Measurements from ENCODE around the gene NELL2.

Gene NELL2

DNA sequence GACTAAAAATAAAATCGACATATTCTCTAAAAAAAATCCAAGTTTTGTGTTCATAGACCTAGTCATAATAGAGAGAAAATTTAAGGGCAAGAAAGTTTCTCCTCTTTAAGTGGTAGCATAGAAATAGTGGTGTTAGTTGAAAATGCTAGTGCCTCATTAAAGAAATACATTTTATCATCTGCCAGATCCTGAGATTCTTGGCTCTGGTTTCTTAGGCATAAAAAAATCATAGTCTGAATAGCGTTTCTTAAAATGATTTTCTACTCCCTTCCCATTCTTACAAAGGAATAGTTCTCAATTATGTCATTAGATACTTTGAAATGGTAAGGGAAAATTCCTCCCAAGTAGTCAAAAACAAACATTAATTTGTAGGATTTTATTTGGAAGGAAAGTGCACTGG is 212.8 kb downstream of the NELL2 start:
- Histone ChIP-seq H3K4me3 (ENCODE audit: low read length in 2 of 2) (no peak overlapping the region), H3K9me3 (ENCODE audit: control insufficient read depth in 2 of 2, low read length in 2 of 2) (no peaks in the 10 kb centered on the region), H3K27me3 (ENCODE audit: control insufficient read depth in 1 of 2, insufficient read depth in 2 of 2, low read length in 2 of 2) (no peaks in the 10 kb centered on the region), H3K4me1 (ENCODE audit: control insufficient read depth, insufficient read depth, low read length) (no peaks in the 10 kb centered on the region), H3K36me3 (ENCODE audit: control insufficient read depth in 2 of 2, insufficient read depth in 2 of 2, low read length in 2 of 2) (no peaks in the 10 kb centered on the region), H3K9ac (ENCODE audit: low read length in 2 of 2) (no peak overlapping the region), H3K27ac (ENCODE audit: low read length) (no peak overlapping the region)

DNA sequence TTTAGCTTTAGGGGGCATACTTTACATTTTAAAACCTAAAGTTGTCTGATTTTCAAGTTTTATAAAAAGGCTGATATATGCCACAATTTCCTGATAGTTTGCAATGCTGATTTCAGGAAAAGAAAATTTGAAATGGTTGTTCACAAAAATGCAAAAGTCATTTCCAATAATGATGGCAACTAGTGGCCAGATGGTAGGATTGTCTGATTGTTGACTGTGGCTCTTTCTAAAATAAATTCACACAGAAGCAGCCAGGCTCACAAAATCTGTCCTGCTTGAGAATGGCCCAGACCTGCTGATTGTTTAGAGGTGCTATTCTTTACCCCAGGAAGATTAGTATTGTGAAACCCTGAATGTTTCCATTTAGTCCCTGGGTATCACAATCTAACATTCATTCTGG is 220.3 kb downstream of the NELL2 start:
- Histone ChIP-seq H3K9ac (ENCODE audit: low read length in 2 of 2) (no peak overlapping the region), H3K36me3 (ENCODE audit: control insufficient read depth in 2 of 2, insufficient read depth in 2 of 2, low read length in 2 of 2) (no peaks in the 10 kb centered on the region), H3K4me3 (ENCODE audit: low read length in 2 of 2) (no peak overlapping the region), H3K27me3 (ENCODE audit: control insufficient read depth in 1 of 2, insufficient read depth in 2 of 2, low read length in 2 of 2) (no peaks in the 10 kb centered on the region), H3K9me3 (ENCODE audit: control insufficient read depth in 2 of 2, low read length in 2 of 2) (no peaks in the 10 kb centered on the region), H3K4me1 (ENCODE audit: control insufficient read depth, insufficient read depth, low read length) (no peaks in the 10 kb centered on the region), H3K27ac (ENCODE audit: low read length) (no peak overlapping the region)

DNA sequence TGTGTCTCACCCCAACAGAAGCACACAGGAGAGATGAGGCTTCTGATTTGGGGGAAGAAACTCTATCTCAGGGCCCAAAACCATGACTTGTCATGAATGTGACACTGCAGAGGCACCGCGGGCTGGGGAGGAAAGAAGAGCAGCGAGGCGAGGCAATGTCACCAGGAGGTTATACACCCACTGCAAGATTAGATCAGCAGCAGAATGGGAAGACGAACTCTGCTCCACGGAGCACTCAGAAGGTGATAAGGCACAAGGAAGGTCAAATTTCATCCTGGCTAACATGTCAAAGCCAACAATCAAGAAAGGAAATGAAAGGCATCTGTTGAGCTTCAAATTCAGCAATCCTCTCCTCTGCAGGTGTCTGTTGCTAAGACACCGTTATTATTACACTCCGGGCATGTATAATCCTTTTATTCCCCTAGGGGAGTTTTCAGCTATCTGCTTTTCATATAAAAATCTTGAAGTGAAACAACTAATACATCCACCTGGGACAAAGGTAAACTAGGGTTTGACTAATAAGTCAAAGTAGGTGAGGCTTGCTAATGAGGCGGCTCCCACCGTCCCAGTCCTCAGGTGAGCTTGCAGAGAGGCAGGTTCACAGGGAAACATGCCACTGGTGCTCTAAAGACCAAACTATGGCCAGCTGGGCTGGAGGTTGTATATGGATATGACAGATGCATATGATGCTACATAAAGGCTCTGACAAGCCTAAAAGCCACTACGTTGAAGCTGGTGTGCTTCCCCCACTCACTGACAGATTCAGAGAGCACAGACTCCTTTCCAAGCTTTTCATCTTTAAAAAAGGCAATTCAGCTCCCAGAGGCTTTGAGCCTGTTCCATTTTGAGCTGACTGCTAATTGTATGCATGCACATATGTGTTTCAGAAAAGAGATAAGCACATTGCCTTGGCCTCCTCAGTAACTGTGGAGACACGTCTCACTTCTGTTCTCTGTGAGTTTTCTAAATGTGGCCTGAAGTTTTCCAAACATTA is 221.2 kb downstream of the NELL2 start:
- Histone ChIP-seq H3K9me3 (ENCODE audit: control insufficient read depth in 2 of 2, low read length in 2 of 2) (no peaks in the 10 kb centered on the region), H3K9ac (ENCODE audit: low read length in 2 of 2) (no peak overlapping the region)

DNA sequence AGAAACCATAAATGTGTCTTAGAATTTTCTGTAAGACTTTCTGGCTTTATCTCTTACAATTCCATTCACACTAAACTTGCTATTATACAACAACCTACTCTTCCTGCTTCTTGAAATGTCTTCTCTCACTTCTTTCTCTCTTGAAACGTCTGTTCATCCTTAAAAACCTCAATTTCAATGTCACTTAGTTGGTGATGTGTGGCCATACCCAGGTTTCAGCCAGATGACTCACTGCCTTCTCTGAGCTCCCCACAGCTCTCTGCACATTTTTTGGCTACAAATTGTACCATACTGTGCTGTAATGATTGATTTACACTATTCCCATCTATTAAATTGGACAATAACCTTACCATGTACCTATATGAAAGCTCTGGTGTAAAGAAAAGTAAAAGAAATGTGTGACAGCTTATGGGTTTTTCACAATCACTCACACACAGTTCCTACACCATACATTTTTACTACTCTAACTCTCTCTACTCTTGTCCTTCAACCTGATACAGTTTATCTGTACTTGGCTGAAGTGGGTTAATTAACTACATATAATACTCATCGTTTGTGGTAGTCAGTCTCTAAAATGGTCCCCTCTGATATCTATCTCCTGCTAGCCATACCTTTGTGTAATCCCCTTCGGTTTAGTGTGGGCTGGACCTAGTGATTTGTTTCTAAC is 222.1 kb downstream of the NELL2 start:
- Histone ChIP-seq H3K9me3 (ENCODE audit: control insufficient read depth in 2 of 2, low read length in 2 of 2) (no peaks in the 10 kb centered on the region), H3K4me1 (ENCODE audit: control insufficient read depth, insufficient read depth, low read length) (no peaks in the 10 kb centered on the region), H3K27me3 (ENCODE audit: control insufficient read depth in 1 of 2, insufficient read depth in 2 of 2, low read length in 2 of 2) (no peaks in the 10 kb centered on the region), H3K27ac (ENCODE audit: low read length) (no peak overlapping the region), H3K36me3 (ENCODE audit: control insufficient read depth in 2 of 2, insufficient read depth in 2 of 2, low read length in 2 of 2) (no peaks in the 10 kb centered on the region), H3K9ac (ENCODE audit: low read length in 2 of 2) (no peak overlapping the region), H3K4me3 (ENCODE audit: low read length in 2 of 2) (no peak overlapping the region)

More for the DNA sequence above, 221.2 kb downstream of the NELL2 start:
- Histone ChIP-seq H3K4me3 (ENCODE audit: low read length in 2 of 2) (no peak overlapping the region), H3K27ac (ENCODE audit: low read length) (no peak overlapping the region), H3K27me3 (ENCODE audit: control insufficient read depth in 1 of 2, insufficient read depth in 2 of 2, low read length in 2 of 2) (no peaks in the 10 kb centered on the region), H3K4me1 (ENCODE audit: control insufficient read depth, insufficient read depth, low read length) (no peaks in the 10 kb centered on the region), H3K36me3 (ENCODE audit: control insufficient read depth in 2 of 2, insufficient read depth in 2 of 2, low read length in 2 of 2) (no peaks in the 10 kb centered on the region)

DNA sequence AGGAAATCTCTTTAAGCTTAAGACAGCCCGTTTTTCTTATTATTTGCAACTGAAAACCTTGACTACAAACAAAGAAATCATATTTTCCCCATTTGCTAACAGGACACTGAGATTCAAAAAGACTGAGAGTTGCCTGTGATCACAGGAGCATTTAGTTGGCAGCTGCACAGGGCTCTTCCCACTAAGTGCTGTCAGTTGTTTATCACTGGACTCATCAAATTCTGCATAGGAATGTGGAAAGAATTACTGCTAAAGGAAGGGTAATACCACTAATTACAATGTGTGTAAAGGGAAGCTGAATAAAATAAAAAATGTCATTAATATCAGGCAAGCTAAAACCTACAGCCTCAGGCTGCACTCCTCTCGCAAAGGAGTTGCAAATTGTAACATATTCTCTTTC is 226.4 kb downstream of the NELL2 start:
- no peaks in the 10 kb centered on the region for H3K27me3 ChIP-seq (ENCODE audit: control insufficient read depth in 1 of 2, insufficient read depth in 2 of 2, low read length in 2 of 2)
- no peak overlapping the region for H3K9ac ChIP-seq (ENCODE audit: low read length in 2 of 2)
- H3K4me1 ChIP-seq (ENCODE audit: control insufficient read depth, insufficient read depth, low read length): no peaks in the 10 kb centered on the region
- no peaks in the 10 kb centered on the region for H3K36me3 ChIP-seq (ENCODE audit: control insufficient read depth in 2 of 2, insufficient read depth in 2 of 2, low read length in 2 of 2)
- H3K9me3 ChIP-seq (ENCODE audit: control insufficient read depth in 2 of 2, low read length in 2 of 2): no peaks in the 10 kb centered on the region
- H3K27ac ChIP-seq (ENCODE audit: low read length): no peak overlapping the region
- H3K4me3 ChIP-seq (ENCODE audit: low read length in 2 of 2): no peak overlapping the region

DNA sequence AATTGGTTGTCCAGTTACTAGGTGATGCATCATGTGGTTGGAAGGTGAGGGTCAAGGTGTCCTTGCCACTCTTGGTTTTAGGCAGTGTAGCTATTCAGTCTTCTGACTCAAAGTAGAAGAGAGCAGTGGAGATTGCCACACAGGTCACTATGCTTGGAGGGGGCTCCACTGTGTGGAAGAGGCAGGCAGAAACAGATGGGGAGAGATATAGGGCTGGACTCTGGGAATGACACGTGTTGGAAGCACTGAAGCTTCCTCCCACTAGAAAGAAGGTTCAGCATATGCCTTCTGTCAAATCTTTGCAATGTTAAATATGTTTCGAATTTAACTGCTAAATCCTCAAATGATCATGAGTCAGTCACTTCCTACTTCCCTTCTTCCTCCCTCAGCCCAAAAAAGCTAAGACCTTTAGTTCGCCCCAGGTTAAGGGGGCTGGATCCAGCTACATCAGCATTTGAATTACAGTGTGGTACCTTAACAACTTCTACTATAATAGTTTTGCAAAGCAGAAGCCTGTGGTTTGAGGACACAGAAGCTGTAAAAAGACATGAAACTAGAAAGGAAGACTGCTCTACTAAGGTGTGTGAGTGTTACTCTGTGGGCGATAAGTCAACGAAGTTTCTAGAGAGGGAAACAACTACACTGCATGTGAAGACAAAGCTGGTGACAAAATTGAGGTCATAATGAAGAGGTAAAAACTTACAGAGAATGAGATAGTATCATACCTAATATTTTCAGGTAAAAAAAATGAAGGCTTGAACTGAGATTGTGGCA is 228.0 kb downstream of the NELL2 start:
- Histone ChIP-seq H3K4me3 (ENCODE audit: low read length in 2 of 2) (no peak overlapping the region), H3K9ac (ENCODE audit: low read length in 2 of 2) (no peak overlapping the region), H3K4me1 (ENCODE audit: control insufficient read depth, insufficient read depth, low read length) (no peaks in the 10 kb centered on the region), H3K27me3 (ENCODE audit: control insufficient read depth in 1 of 2, insufficient read depth in 2 of 2, low read length in 2 of 2) (no peaks in the 10 kb centered on the region), H3K9me3 (ENCODE audit: control insufficient read depth in 2 of 2, low read length in 2 of 2) (no peaks in the 10 kb centered on the region), H3K36me3 (ENCODE audit: control insufficient read depth in 2 of 2, insufficient read depth in 2 of 2, low read length in 2 of 2) (no peaks in the 10 kb centered on the region), H3K27ac (ENCODE audit: low read length) (no peak overlapping the region)

DNA sequence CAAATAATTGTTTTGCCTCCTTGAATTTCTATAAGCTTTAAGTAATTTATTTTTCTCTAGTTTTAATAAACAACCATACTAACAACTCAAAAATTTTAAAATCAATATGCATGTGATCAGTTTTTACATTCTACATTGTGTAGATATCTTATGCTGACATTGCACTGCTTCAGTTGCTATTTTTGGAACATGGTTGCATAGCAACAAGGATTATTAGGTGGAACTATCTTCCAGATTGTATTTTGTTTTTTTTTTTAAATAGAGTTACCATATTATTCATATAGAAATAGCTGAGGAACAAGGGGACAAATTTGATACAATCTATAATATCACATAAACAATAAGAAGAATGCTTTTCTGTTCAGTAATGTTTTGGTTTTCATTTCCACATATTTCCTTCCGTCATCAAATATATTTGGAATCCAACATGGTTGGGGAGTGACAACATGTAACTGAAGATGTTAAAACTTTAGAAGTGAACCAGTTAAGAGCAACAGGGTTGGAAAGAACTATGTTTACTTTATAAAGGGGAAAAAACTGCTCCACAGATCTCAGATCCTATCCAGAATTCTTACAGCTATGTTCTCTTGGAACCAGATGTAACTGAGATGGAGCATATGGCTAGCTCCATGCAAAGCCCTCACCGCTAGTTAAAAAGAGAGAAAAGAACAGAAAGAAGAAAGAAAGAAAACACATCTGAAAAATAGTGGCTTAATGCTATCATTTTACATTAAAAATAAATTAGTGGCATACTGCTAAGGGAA is 235.5 kb downstream of the NELL2 start:
- Histone ChIP-seq H3K36me3 (ENCODE audit: control insufficient read depth in 2 of 2, insufficient read depth in 2 of 2, low read length in 2 of 2) (no peaks in the 10 kb centered on the region), H3K4me3 (ENCODE audit: low read length in 2 of 2) (no peak overlapping the region), H3K4me1 (ENCODE audit: control insufficient read depth, insufficient read depth, low read length) (no peaks in the 10 kb centered on the region), H3K9ac (ENCODE audit: low read length in 2 of 2) (no peak overlapping the region), H3K27ac (ENCODE audit: low read length) (no peak overlapping the region), H3K9me3 (ENCODE audit: control insufficient read depth in 2 of 2, low read length in 2 of 2) (no peaks in the 10 kb centered on the region), H3K27me3 (ENCODE audit: control insufficient read depth in 1 of 2, insufficient read depth in 2 of 2, low read length in 2 of 2) (no peaks in the 10 kb centered on the region)

DNA sequence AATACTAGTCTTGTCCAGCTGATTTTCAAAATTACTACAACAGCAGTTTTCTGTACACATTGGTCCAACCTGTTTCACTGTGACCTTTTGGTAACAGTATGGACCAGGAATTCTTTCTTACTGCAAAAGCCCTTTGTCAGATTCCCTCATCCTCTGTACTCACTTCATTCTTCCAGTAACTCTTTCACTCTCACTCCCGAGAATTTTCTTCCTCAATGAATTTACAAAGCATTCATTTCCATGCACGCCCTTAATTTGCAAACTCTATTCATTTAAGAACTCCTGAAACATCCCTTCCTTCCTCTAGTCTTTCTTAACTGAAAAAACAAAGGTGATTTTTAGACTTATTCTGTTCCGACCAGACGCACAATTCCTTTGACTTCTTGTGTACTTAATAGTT is 238.2 kb downstream of the NELL2 start:
- no peak overlapping the region for H3K27ac ChIP-seq (ENCODE audit: low read length)
- no peak overlapping the region for H3K4me3 ChIP-seq (ENCODE audit: low read length in 2 of 2)
- no peaks in the 10 kb centered on the region for H3K9me3 ChIP-seq (ENCODE audit: control insufficient read depth in 2 of 2, low read length in 2 of 2)
- no peaks in the 10 kb centered on the region for H3K4me1 ChIP-seq (ENCODE audit: control insufficient read depth, insufficient read depth, low read length)
- no peaks in the 10 kb centered on the region for H3K36me3 ChIP-seq (ENCODE audit: control insufficient read depth in 2 of 2, insufficient read depth in 2 of 2, low read length in 2 of 2)
- no peaks in the 10 kb centered on the region for H3K27me3 ChIP-seq (ENCODE audit: control insufficient read depth in 1 of 2, insufficient read depth in 2 of 2, low read length in 2 of 2)
- no peak overlapping the region for H3K9ac ChIP-seq (ENCODE audit: low read length in 2 of 2)

DNA sequence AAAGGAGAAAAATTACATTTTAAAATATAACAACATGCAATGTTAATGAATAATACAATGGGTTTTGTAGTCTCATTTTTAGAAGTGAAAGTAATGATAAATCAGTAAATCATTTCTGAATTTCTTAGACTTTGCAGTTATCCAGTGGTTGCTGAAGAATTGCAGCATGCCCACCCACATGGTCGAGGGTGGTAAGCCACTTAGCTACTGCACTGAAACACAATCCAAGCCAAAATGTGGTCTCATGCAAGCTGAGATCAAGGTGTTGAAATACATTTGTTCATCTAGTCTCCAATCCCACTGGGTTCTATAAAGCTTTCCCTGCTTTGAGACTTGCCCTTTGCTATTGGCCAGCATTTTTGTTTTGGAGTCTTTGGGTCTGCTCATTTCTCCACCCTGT is 247.9 kb downstream of the NELL2 start:
- H3K36me3 ChIP-seq (ENCODE audit: control insufficient read depth in 2 of 2, insufficient read depth in 2 of 2, low read length in 2 of 2): no peaks in the 10 kb centered on the region
- H3K9ac ChIP-seq (ENCODE audit: low read length in 2 of 2): no peak overlapping the region
- no peaks in the 10 kb centered on the region for H3K9me3 ChIP-seq (ENCODE audit: control insufficient read depth in 2 of 2, low read length in 2 of 2)
- H3K27me3 ChIP-seq (ENCODE audit: control insufficient read depth in 1 of 2, insufficient read depth in 2 of 2, low read length in 2 of 2): no peaks in the 10 kb centered on the region
- no peak overlapping the region for H3K4me3 ChIP-seq (ENCODE audit: low read length in 2 of 2)
- no peaks in the 10 kb centered on the region for H3K4me1 ChIP-seq (ENCODE audit: control insufficient read depth, insufficient read depth, low read length)
- H3K27ac ChIP-seq (ENCODE audit: low read length): no peak overlapping the region

All from stomach smooth muscle (tissue), 2 donors.